ENCODE measurements around the gene KCNF1.

The KCNF1 gene

DNA sequence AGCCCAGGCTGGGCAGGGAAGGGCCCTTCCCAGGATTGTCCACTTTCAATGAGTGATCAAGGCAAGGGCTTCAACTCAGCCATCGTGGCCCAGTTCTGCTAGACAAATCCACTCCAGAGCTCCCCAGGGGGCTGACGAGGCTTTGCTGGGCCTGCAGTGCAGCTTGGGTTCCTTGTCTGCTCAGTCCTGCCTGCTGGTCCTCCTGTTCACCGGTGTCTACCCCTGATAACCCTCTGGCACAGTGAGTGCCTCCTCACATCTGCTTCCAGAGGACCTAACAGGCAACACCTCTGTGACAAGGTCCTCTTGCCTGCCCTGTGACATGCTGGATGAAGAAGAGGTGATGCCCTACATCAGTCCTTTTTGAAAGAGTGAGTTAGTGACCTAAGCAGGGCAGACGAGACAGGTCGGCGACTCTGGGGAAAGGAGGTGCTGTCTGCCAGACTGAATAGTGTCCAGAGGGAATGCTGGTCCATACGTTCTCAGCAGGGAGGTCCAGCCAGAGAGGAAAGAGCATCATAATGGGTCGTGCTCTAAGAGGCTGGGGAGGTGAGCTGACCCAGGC is 20.9 kb upstream of the KCNF1 start:
- Histone ChIP-seq H3K9ac (ENCODE audit: low read length) (no peak overlapping the region), H3K36me3 (replicated peaks; ENCODE audit: insufficient read depth, low read length) (no peaks in the 10 kb centered on the region), H3K4me2 (ENCODE audit: low read depth, low read length) (no peak overlapping the region), H3K27me3 (replicated peaks; ENCODE audit: insufficient read depth, low read length) (no peaks in the 10 kb centered on the region), H3K27ac (ENCODE audit: low read length) (no peak overlapping the region), H3K4me1 (ENCODE audit: low read length) (no peaks in the 10 kb centered on the region), H4K20me1 (ENCODE audit: insufficient read depth, low read length) (no peaks in the 10 kb centered on the region), H3K9me3 (replicated peaks; ENCODE audit: insufficient read depth, low read length) (no peaks in the 10 kb centered on the region), H3F3A (ENCODE audit: insufficient read depth, low read length) (no peaks in the 10 kb centered on the region), H3K4me3 (ENCODE audit: low read length) (no peak overlapping the region), H3K79me2 (ENCODE audit: low read length) (no peaks in the 10 kb centered on the region), H3K9me2 (replicated peaks; ENCODE audit: insufficient read depth, low read length) (no peaks in the 10 kb centered on the region), H2AFZ (ENCODE audit: low read length) (no peak overlapping the region)
- TF ChIP-seq, protein P1, sequence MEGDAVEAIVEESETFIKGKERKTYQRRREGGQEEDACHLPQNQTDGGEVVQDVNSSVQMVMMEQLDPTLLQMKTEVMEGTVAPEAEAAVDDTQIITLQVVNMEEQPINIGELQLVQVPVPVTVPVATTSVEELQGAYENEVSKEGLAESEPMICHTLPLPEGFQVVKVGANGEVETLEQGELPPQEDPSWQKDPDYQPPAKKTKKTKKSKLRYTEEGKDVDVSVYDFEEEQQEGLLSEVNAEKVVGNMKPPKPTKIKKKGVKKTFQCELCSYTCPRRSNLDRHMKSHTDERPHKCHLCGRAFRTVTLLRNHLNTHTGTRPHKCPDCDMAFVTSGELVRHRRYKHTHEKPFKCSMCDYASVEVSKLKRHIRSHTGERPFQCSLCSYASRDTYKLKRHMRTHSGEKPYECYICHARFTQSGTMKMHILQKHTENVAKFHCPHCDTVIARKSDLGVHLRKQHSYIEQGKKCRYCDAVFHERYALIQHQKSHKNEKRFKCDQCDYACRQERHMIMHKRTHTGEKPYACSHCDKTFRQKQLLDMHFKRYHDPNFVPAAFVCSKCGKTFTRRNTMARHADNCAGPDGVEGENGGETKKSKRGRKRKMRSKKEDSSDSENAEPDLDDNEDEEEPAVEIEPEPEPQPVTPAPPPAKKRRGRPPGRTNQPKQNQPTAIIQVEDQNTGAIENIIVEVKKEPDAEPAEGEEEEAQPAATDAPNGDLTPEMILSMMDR (IDR thresholded peaks at IDR 0.05; ENCODE audit: low read length), result no peak
- no peak for TF ChIP-seq EZH2 (optimal IDR thresholded peaks at IDR 0.05; ENCODE audit: low read depth, low read length)
- no peak for TF ChIP-seq EZH2phosphoT487 (IDR thresholded peaks at IDR 0.05; ENCODE audit: low read length)
- no peak for DNase-seq

DNA sequence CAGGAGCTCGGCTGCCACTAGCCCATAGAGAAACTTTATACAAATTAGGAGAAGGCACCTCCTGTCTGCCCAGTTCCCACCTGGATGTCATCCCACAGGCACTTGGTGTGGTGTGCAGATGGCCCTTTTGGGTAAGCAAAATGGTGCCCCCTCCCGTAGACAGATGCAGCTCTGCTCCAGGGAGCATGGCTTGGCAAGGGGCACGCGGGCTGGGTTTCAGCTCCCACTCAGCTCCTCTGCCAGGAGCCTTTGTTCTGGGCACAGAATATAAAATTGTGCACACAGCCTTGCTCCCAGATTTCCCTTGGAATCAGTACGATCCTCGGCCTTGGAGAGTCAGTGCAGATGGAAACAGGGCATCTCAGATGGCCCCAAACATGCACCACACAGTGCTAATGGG is 20.3 kb upstream of the KCNF1 start:
- Histone ChIP-seq H3K79me2 (ENCODE audit: low read length) (no peaks in the 10 kb centered on the region), H3F3A (ENCODE audit: insufficient read depth, low read length) (no peaks in the 10 kb centered on the region), H3K9ac (ENCODE audit: low read length) (no peak overlapping the region), H3K27ac (ENCODE audit: low read length) (no peak overlapping the region), H4K20me1 (ENCODE audit: insufficient read depth, low read length) (no peaks in the 10 kb centered on the region), H3K4me3 (ENCODE audit: low read length) (no peak overlapping the region), H3K4me1 (ENCODE audit: low read length) (no peaks in the 10 kb centered on the region), H3K9me2 (replicated peaks; ENCODE audit: insufficient read depth, low read length) (no peaks in the 10 kb centered on the region), H3K9me3 (replicated peaks; ENCODE audit: insufficient read depth, low read length) (no peaks in the 10 kb centered on the region), H3K4me2 (ENCODE audit: low read depth, low read length) (no peak overlapping the region), H2AFZ (ENCODE audit: low read length) (no peak overlapping the region), H3K27me3 (replicated peaks; ENCODE audit: insufficient read depth, low read length) (no peaks in the 10 kb centered on the region), H3K36me3 (replicated peaks; ENCODE audit: insufficient read depth, low read length) (no peaks in the 10 kb centered on the region)
- no peak for DNase-seq
- TF ChIP-seq, protein P1 (IDR thresholded peaks at IDR 0.05; ENCODE audit: low read length), result no peak
- TF ChIP-seq EZH2phosphoT487 (IDR thresholded peaks at IDR 0.05; ENCODE audit: low read length), result no peak
- no peak for TF ChIP-seq EZH2 (optimal IDR thresholded peaks at IDR 0.05; ENCODE audit: low read depth, low read length)

DNA sequence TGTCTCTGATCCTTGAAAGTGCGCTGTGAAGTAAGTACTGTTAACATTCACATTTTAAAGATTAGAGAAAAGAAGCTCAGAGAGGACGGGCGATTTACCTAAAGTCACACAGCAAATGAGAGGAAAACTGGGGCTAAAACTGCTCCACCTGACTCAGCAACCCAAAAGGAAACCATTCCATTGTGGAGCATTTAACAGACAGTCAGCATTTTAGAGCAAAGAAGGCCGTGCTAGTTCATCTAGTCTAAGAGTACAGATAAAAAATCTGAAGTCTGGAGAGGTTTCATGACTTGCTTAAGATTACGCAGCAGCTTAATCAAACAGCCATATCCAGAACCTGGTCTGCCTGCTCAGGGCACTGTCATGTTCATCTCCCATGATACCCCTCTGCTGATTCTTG is 19.9 kb upstream of the KCNF1 start:
- Histone ChIP-seq H3K27me3 (replicated peaks; ENCODE audit: insufficient read depth, low read length) (no peaks in the 10 kb centered on the region), H3K4me1 (ENCODE audit: low read length) (no peaks in the 10 kb centered on the region), H4K20me1 (ENCODE audit: insufficient read depth, low read length) (no peaks in the 10 kb centered on the region), H3K79me2 (ENCODE audit: low read length) (no peaks in the 10 kb centered on the region), H3F3A (ENCODE audit: insufficient read depth, low read length) (no peaks in the 10 kb centered on the region), H3K27ac (ENCODE audit: low read length) (no peak overlapping the region), H3K4me3 (ENCODE audit: low read length) (no peak overlapping the region), H3K9ac (ENCODE audit: low read length) (no peak overlapping the region), H3K4me2 (ENCODE audit: low read depth, low read length) (no peak overlapping the region), H3K9me2 (replicated peaks; ENCODE audit: insufficient read depth, low read length) (no peaks in the 10 kb centered on the region), H3K36me3 (replicated peaks; ENCODE audit: insufficient read depth, low read length) (no peaks in the 10 kb centered on the region), H3K9me3 (replicated peaks; ENCODE audit: insufficient read depth, low read length) (no peaks in the 10 kb centered on the region), H2AFZ (ENCODE audit: low read length) (no peak overlapping the region)
- TF ChIP-seq, protein P1 (IDR thresholded peaks at IDR 0.05; ENCODE audit: low read length), result no peak
- no peak for TF ChIP-seq EZH2 (optimal IDR thresholded peaks at IDR 0.05; ENCODE audit: low read depth, low read length)
- no peak for TF ChIP-seq EZH2phosphoT487 (IDR thresholded peaks at IDR 0.05; ENCODE audit: low read length)
- DNase-seq, result no peak
